Astrocyte (in vitro differentiated cells and primary cell): ENCODE measurements around the gene FCMR. TPM values are rescaled to one million over a fixed set of nuclear protein-coding genes. Genes with fewer than 3 reads are reported as not detected.

Source experiments
- DNase-seq: peaks from one replicate; pipeline ENCODE4 v3.0.0-alpha.2; 2010; ENCODE audit warnings: low read depth
- FAIRE-seq: peaks from 2 replicates; lab custom pipeline; 2011; peaks lifted over from hg19 to GRCh38; lab: Jason Lieb, UNC
- H2AFZ ChIP-seq: 2 replicates; pipeline ENCODE4 v1.6.0; 2012; ENCODE audit warnings: low read depth, low read length, inconsistent platforms
- H3K27ac ChIP-seq: 2 replicates; pipeline ENCODE4 v1.5.1; 2011; ENCODE audit warnings: low read depth, low read length, inconsistent platforms
- H3K27me3 ChIP-seq: 2 replicates; pipeline ENCODE4 v1.6.0; 2011; ENCODE audit warnings: low read length, inconsistent platforms; ENCODE audit not compliant: insufficient read depth
- H3K36me3 ChIP-seq: 2 replicates; pipeline ENCODE4 v1.5.1; 2011; ENCODE audit warnings: low read length, inconsistent platforms; ENCODE audit not compliant: insufficient read depth
- H3K4me1 ChIP-seq: 2 replicates; pipeline ENCODE4 v1.5.1; 2011; ENCODE audit warnings: low read length, inconsistent platforms; ENCODE audit not compliant: insufficient read depth
- H3K4me2 ChIP-seq: 2 replicates; pipeline ENCODE4 v1.6.0; 2012; ENCODE audit warnings: low read length, inconsistent platforms
- H3K4me3 ChIP-seq: 2 replicates; pipeline ENCODE4 v1.5.1; 2011; ENCODE audit warnings: low read depth, mild to moderate bottlenecking, low read length, inconsistent platforms; ENCODE audit not compliant: insufficient read depth
- H3K79me2 ChIP-seq: 2 replicates; pipeline ENCODE4 v1.6.0; 2012; ENCODE audit warnings: mild to moderate bottlenecking, low read length, inconsistent platforms; ENCODE audit not compliant: insufficient read depth
- H3K9ac ChIP-seq: 2 replicates; pipeline ENCODE4 v1.6.0; 2012; ENCODE audit warnings: mild to moderate bottlenecking, low read length, inconsistent platforms
- H3K9me3 ChIP-seq: 2 replicates; pipeline ENCODE4 v1.5.1; 2012; ENCODE audit warnings: low read depth, mild to moderate bottlenecking, low read length, inconsistent platforms; ENCODE audit not compliant: insufficient read depth
- H4K20me1 ChIP-seq: 2 replicates; pipeline ENCODE4 v1.6.0; 2012; ENCODE audit warnings: low read length, inconsistent platforms; ENCODE audit not compliant: insufficient read depth
- H3K27ac Mint-ChIP-seq: one replicate; pipeline ENCODE4 v1.8.0; 2021; ENCODE audit warnings: mild to moderate bottlenecking, mixed read lengths; ENCODE audit not compliant: unreplicated experiment
- H3K27me3 Mint-ChIP-seq: one replicate; pipeline ENCODE4 v1.8.0; 2021; ENCODE audit warnings: low read depth, mixed read lengths; ENCODE audit not compliant: unreplicated experiment
- H3K36me3 Mint-ChIP-seq: one replicate; pipeline ENCODE4 v1.8.0; 2021; ENCODE audit warnings: low read depth, mixed read lengths; ENCODE audit not compliant: unreplicated experiment
- H3K4me1 Mint-ChIP-seq: one replicate; pipeline ENCODE4 v1.8.0; 2021; ENCODE audit warnings: low read depth, mixed read lengths; ENCODE audit not compliant: unreplicated experiment
- H3K4me3 Mint-ChIP-seq: one replicate; pipeline ENCODE4 v1.8.0; 2021; ENCODE audit warnings: mild to moderate bottlenecking, moderate library complexity, mixed read lengths; ENCODE audit not compliant: unreplicated experiment
- H3K9me3 Mint-ChIP-seq: one replicate; pipeline ENCODE4 v1.8.0; 2021; ENCODE audit warnings: mild to moderate bottlenecking, mixed read lengths; ENCODE audit not compliant: unreplicated experiment
- CTCF ChIP-seq: IDR thresholded peaks from 2 replicates; pipeline ENCODE4 v1.5.1; 2011; ENCODE audit warnings: low read depth, mild to moderate bottlenecking, inconsistent platforms, low read length, moderate library complexity; ENCODE audit not compliant: insufficient read depth
- EZH2 ChIP-seq: IDR thresholded peaks from 2 replicates; pipeline ENCODE4 v1.6.1; 2012; ENCODE audit warnings: mild to moderate bottlenecking, low read length, inconsistent platforms; ENCODE audit not compliant: insufficient read depth
- total RNA-seq: library from RNA; stranded (reverse); gene quantifications from 2 replicates; pipeline ENCODE4 v1.2.1, GENCODE V29; 2021

Gene FCMR
- total RNA-seq, 1 donor from 2014 or later: 0.73 TPM

DNA sequence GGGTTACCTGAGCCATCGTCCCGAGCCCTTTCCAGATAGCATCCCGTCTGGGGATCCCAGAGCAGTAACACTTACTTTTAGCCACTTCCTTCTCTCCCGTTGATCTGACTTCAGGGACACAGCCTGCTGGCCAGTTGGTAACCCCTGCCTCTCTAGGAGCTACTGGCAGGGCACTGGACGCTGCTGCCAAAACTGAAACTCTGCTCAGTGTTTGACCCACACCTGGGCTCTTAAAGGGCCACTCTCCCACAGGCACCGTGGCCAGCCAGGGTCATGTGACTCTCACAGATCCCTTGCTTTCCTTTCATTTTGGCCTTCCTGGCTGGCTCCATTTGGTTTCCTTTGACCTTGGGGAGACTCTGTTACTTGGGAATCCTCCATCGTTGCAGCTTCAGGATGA, 24.5 kb upstream of the FCMR start, which contains the start of gene PIGR:
TSS of gene PIGR (minus strand) at position 206 of the 400 bp plus-strand sequence. CDS start 5,935 bp downstream, outside the sequence.
- H3K27ac ChIP-seq: no peak within 1 kb of the TSS
- H3K4me1 ChIP-seq: no peaks in the 10 kb centered on the region
- no peak within 1 kb of the TSS for H3K9ac ChIP-seq
- H3K36me3 Mint-ChIP-seq: no peaks in the 10 kb centered on the region
- no peaks in the 10 kb centered on the region for H3K79me2 ChIP-seq
- DNase-seq (no peak), FAIRE-seq (no peak)
- H3K27me3 Mint-ChIP-seq: peaks cover 66% of the 10 kb centered on the region
- no peaks in the 10 kb centered on the region for H3K4me1 Mint-ChIP-seq
- H3K4me3 Mint-ChIP-seq: no peak within 1 kb of the TSS
- H3K4me2 ChIP-seq: no peak within 1 kb of the TSS
- TF ChIP-seq CTCF (no peak), EZH2 (no peak)
- H4K20me1 ChIP-seq: no peaks in the 10 kb centered on the region
- no peaks in the 10 kb centered on the region for H3K36me3 ChIP-seq
- no peak within 1 kb of the TSS for H3K4me3 ChIP-seq
- no peak within 1 kb of the TSS for H2AFZ ChIP-seq
- peaks cover 5% of the 10 kb centered on the region for H3K9me3 Mint-ChIP-seq
- no peaks in the 10 kb centered on the region for H3K9me3 ChIP-seq
- H3K27me3 ChIP-seq: peaks cover 14% of the 10 kb centered on the region
- no peak within 1 kb of the TSS for H3K27ac Mint-ChIP-seq

DNA sequence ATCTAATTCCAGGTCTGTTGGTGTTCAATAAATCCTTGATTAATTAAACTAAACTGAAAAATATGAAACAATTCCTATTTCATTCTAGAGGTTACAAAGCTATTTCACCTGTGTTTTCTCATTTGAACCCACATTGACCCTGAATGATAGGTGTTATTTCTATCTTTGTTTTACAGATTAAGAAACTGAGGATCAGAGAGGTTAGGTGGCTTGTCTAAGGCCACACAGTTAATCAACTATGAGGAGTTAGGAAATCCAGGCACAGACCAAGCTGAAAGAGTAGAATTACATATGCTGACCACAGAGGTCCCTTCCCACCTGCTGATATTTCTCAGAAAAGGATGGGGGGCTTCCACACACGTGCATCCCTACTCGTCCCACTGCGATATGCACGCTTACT, 24.0 kb upstream of the FCMR start:
- DNase-seq (no peak), FAIRE-seq (no peak)
- no peak overlapping the region for H3K4me3 ChIP-seq
- no peak overlapping the region for H2AFZ ChIP-seq
- H3K9ac ChIP-seq: no peak overlapping the region
- no peak overlapping the region for H3K4me2 ChIP-seq
- no peaks in the 10 kb centered on the region for H4K20me1 ChIP-seq
- TF ChIP-seq EZH2 (no peak), CTCF (no peak)
- Mint-ChIP-seq H3K4me1 (no peaks in the 10 kb centered on the region), H3K27ac (no peak overlapping the region), H3K9me3 (peaks cover 5% of the 10 kb centered on the region), H3K36me3 (no peaks in the 10 kb centered on the region), H3K4me3 (no peak overlapping the region), H3K27me3 (peaks cover 70% of the 10 kb centered on the region)
- no peaks in the 10 kb centered on the region for H3K9me3 ChIP-seq
- H3K79me2 ChIP-seq: no peaks in the 10 kb centered on the region
- no peaks in the 10 kb centered on the region for H3K4me1 ChIP-seq
- no peaks in the 10 kb centered on the region for H3K36me3 ChIP-seq
- peaks cover 14% of the 10 kb centered on the region for H3K27me3 ChIP-seq
- no peak overlapping the region for H3K27ac ChIP-seq

- peaks cover 68% of the 10 kb centered on the region for H3K27me3 Mint-ChIP-seq
- H3K79me2 ChIP-seq: no peaks in the 10 kb centered on the region
- no peak for TF ChIP-seq EZH2
- no peak for TF ChIP-seq CTCF
- no peaks in the 10 kb centered on the region for H3K4me1 ChIP-seq
- no peak overlapping the region for H3K4me3 Mint-ChIP-seq
- no peak overlapping the region for H3K4me3 ChIP-seq
- H3K9me3 Mint-ChIP-seq: peaks cover 5% of the 10 kb centered on the region
- H3K27me3 ChIP-seq: peaks cover 14% of the 10 kb centered on the region
- no peak overlapping the region for H3K27ac ChIP-seq
- no peaks in the 10 kb centered on the region for H4K20me1 ChIP-seq
- no peaks in the 10 kb centered on the region for H3K36me3 ChIP-seq
- DNase-seq (no peak), FAIRE-seq (no peak)
- H3K36me3 Mint-ChIP-seq: no peaks in the 10 kb centered on the region
- H3K9me3 ChIP-seq: no peaks in the 10 kb centered on the region
- H2AFZ ChIP-seq: no peak overlapping the region
- H3K27ac Mint-ChIP-seq: no peak overlapping the region
- H3K4me1 Mint-ChIP-seq: no peaks in the 10 kb centered on the region
- H3K4me2 ChIP-seq: no peak overlapping the region
- H3K9ac ChIP-seq: no peak overlapping the region
Measured at GRCh38 chr1:206944703-206945102, 23.0 kb upstream of the FCMR start.
